Measurements from ENCODE around the gene PPP1R12B.
"Not testable (repeated sequence)": the region's sequence is repeated elsewhere in the genome, so short reads cannot be mapped to it uniquely, and the experiment has no call there.

PPP1R12B gene

GRCh38 chr1:202625416-202626360 is 277.2 kb downstream of the PPP1R12B start:
- Histone ChIP-seq H3K4me3 (ENCODE audit: insufficient read depth, low read depth, low read length) (no peak overlapping the region), H3K36me3 (ENCODE audit: control insufficient read depth, insufficient read depth, low read length) (no peaks in the 10 kb centered on the region), H3K27me3 (ENCODE audit: control insufficient read depth, insufficient read depth, low read length, poor library complexity, severe bottlenecking) (no peaks in the 10 kb centered on the region), H3K4me1 (ENCODE audit: control insufficient read depth, insufficient read depth, low read length) (peaks cover 13% of the 10 kb centered on the region), H3K27ac (ENCODE audit: insufficient read depth, low read depth, low read length, poor library complexity, severe bottlenecking) (no peak overlapping the region), H3K9me3 (ENCODE audit: control insufficient read depth, low read length) (no peaks in the 10 kb centered on the region)
- 49 to 50% methylated on average over 27 to 28 of the region's 28 CpGs for WGBS, 2 experiments

- not testable (repeated sequence) for H3K36me3 ChIP-seq (ENCODE audit: control insufficient read depth, insufficient read depth, low read length); H3K4me3 ChIP-seq (ENCODE audit: insufficient read depth, low read depth, low read length); H3K9me3 ChIP-seq (ENCODE audit: control insufficient read depth, low read length); H3K27me3 ChIP-seq (ENCODE audit: control insufficient read depth, insufficient read depth, low read length, poor library complexity, severe bottlenecking); H3K27ac ChIP-seq (ENCODE audit: insufficient read depth, low read depth, low read length, poor library complexity, severe bottlenecking)
- WGBS, 2 experiments = 80 to 86% methylated on average over 7 of the region's 7 CpGs
- peaks cover 13% of the 10 kb centered on the region for H3K4me1 ChIP-seq (ENCODE audit: control insufficient read depth, insufficient read depth, low read length)
Observed at GRCh38 chr1:202627036-202627435, 278.5 kb downstream of the PPP1R12B start.

GRCh38 chr1:202627841-202628565 is 279.5 kb downstream of the PPP1R12B start:
- Histone ChIP-seq H3K27ac (ENCODE audit: insufficient read depth, low read depth, low read length, poor library complexity, severe bottlenecking) (no peak overlapping the region), H3K27me3 (ENCODE audit: control insufficient read depth, insufficient read depth, low read length, poor library complexity, severe bottlenecking) (no peaks in the 10 kb centered on the region), H3K36me3 (ENCODE audit: control insufficient read depth, insufficient read depth, low read length) (no peaks in the 10 kb centered on the region), H3K4me3 (ENCODE audit: insufficient read depth, low read depth, low read length) (no peak overlapping the region), H3K4me1 (ENCODE audit: control insufficient read depth, insufficient read depth, low read length) (peaks cover 5% of the 10 kb centered on the region), H3K9me3 (ENCODE audit: control insufficient read depth, low read length) (no peaks in the 10 kb centered on the region)
- WGBS, 2 experiments = 90 to 92% methylated on average over 13 of the region's 13 CpGs

GRCh38 chr1:202628646-202629215 is 280.2 kb downstream of the PPP1R12B start:
- H3K9me3 ChIP-seq (ENCODE audit: control insufficient read depth, low read length) = no peaks in the 10 kb centered on the region
- no peak overlapping the region for H3K27ac ChIP-seq (ENCODE audit: insufficient read depth, low read depth, low read length, poor library complexity, severe bottlenecking)
- H3K4me3 ChIP-seq (ENCODE audit: insufficient read depth, low read depth, low read length) = no peak overlapping the region
- H3K4me1 ChIP-seq (ENCODE audit: control insufficient read depth, insufficient read depth, low read length) = no peaks in the 10 kb centered on the region
- H3K36me3 ChIP-seq (ENCODE audit: control insufficient read depth, insufficient read depth, low read length) = no peaks in the 10 kb centered on the region
- H3K27me3 ChIP-seq (ENCODE audit: control insufficient read depth, insufficient read depth, low read length, poor library complexity, severe bottlenecking) = no peaks in the 10 kb centered on the region
- 93 to 95% methylated on average over 7 of the region's 7 CpGs for WGBS, 2 experiments

GRCh38 chr1:202629257-202629811 is 280.8 kb downstream of the PPP1R12B start:
- H3K4me3 ChIP-seq (ENCODE audit: insufficient read depth, low read depth, low read length); H3K27ac ChIP-seq (ENCODE audit: insufficient read depth, low read depth, low read length, poor library complexity, severe bottlenecking); H3K36me3 ChIP-seq (ENCODE audit: control insufficient read depth, insufficient read depth, low read length); H3K27me3 ChIP-seq (ENCODE audit: control insufficient read depth, insufficient read depth, low read length, poor library complexity, severe bottlenecking); H3K4me1 ChIP-seq (ENCODE audit: control insufficient read depth, insufficient read depth, low read length); H3K9me3 ChIP-seq (ENCODE audit: control insufficient read depth, low read length): not testable (repeated sequence)
- 86 to 90% methylated on average over 2 of the region's 2 CpGs for WGBS, 2 experiments

GRCh38 chr1:202630096-202630495 is 281.6 kb downstream of the PPP1R12B start:
- H3K9me3 ChIP-seq (ENCODE audit: control insufficient read depth, low read length); H3K4me1 ChIP-seq (ENCODE audit: control insufficient read depth, insufficient read depth, low read length); H3K27ac ChIP-seq (ENCODE audit: insufficient read depth, low read depth, low read length, poor library complexity, severe bottlenecking); H3K27me3 ChIP-seq (ENCODE audit: control insufficient read depth, insufficient read depth, low read length, poor library complexity, severe bottlenecking); H3K36me3 ChIP-seq (ENCODE audit: control insufficient read depth, insufficient read depth, low read length); H3K4me3 ChIP-seq (ENCODE audit: insufficient read depth, low read depth, low read length): not testable (repeated sequence)
- 93 to 96% methylated on average over 6 of the region's 6 CpGs for WGBS, 2 experiments

- no peaks in the 10 kb centered on the region for H3K27me3 ChIP-seq (ENCODE audit: control insufficient read depth, insufficient read depth, low read length, poor library complexity, severe bottlenecking)
- no peaks in the 10 kb centered on the region for H3K36me3 ChIP-seq (ENCODE audit: control insufficient read depth, insufficient read depth, low read length)
- no peak overlapping the region for H3K4me3 ChIP-seq (ENCODE audit: insufficient read depth, low read depth, low read length)
- 90 to 91% methylated on average over 6 of the region's 6 CpGs for WGBS, 2 experiments
- no peak overlapping the region for H3K27ac ChIP-seq (ENCODE audit: insufficient read depth, low read depth, low read length, poor library complexity, severe bottlenecking)
- H3K4me1 ChIP-seq (ENCODE audit: control insufficient read depth, insufficient read depth, low read length) = no peaks in the 10 kb centered on the region
- no peaks in the 10 kb centered on the region for H3K9me3 ChIP-seq (ENCODE audit: control insufficient read depth, low read length)
Observed at GRCh38 chr1:202630541-202630940, 282.0 kb downstream of the PPP1R12B start.

- Histone ChIP-seq H3K27me3 (ENCODE audit: control insufficient read depth, insufficient read depth, low read length, poor library complexity, severe bottlenecking) (no peaks in the 10 kb centered on the region), H3K27ac (ENCODE audit: insufficient read depth, low read depth, low read length, poor library complexity, severe bottlenecking) (no peak overlapping the region), H3K36me3 (ENCODE audit: control insufficient read depth, insufficient read depth, low read length) (no peaks in the 10 kb centered on the region), H3K4me1 (ENCODE audit: control insufficient read depth, insufficient read depth, low read length) (no peaks in the 10 kb centered on the region), H3K4me3 (ENCODE audit: insufficient read depth, low read depth, low read length) (no peak overlapping the region), H3K9me3 (ENCODE audit: control insufficient read depth, low read length) (no peaks in the 10 kb centered on the region)
- WGBS, 2 experiments = 80 to 82% methylated on average over 11 of the region's 11 CpGs
Observed at GRCh38 chr1:202631076-202631923, 282.8 kb downstream of the PPP1R12B start.

GRCh38 chr1:202632241-202632640 is 283.7 kb downstream of the PPP1R12B start:
- H3K27ac ChIP-seq (ENCODE audit: insufficient read depth, low read depth, low read length, poor library complexity, severe bottlenecking) = no peak overlapping the region
- WGBS, 2 experiments = 92 to 94% methylated on average over 10 of the region's 10 CpGs
- H3K4me3 ChIP-seq (ENCODE audit: insufficient read depth, low read depth, low read length) = no peak overlapping the region
- H3K9me3 ChIP-seq (ENCODE audit: control insufficient read depth, low read length) = no peaks in the 10 kb centered on the region
- no peaks in the 10 kb centered on the region for H3K27me3 ChIP-seq (ENCODE audit: control insufficient read depth, insufficient read depth, low read length, poor library complexity, severe bottlenecking)
- peaks cover 3% of the 10 kb centered on the region for H3K4me1 ChIP-seq (ENCODE audit: control insufficient read depth, insufficient read depth, low read length)
- no peaks in the 10 kb centered on the region for H3K36me3 ChIP-seq (ENCODE audit: control insufficient read depth, insufficient read depth, low read length)

Measured in ectodermal cell (in vitro differentiated cells).